ENCODE data around the gene SLCO3A1.

Gene SLCO3A1

GRCh38 chr15:91853511-91853947 is at the start of gene SLCO3A1:
TSS of gene SLCO3A1 (plus strand) at chr15:91853708.
- no peak for TF ChIP-seq CTCF (conservative IDR thresholded peaks at IDR 0.05; ENCODE audit: control insufficient read depth, insufficient read depth, low read depth, low read length)
- peak; percentile 30 for DNase-seq (ENCODE audit: low read depth)

GRCh38 chr15:91807122-91807521 is 46.4 kb upstream of the SLCO3A1 start:
- no peak for DNase-seq (ENCODE audit: low read depth)
- no peak for TF ChIP-seq CTCF (conservative IDR thresholded peaks at IDR 0.05; ENCODE audit: control insufficient read depth, insufficient read depth, low read depth, low read length)
- H3K4me3 ChIP-seq (ENCODE audit: control insufficient read depth, low read depth, low read length), result no peak overlapping the region

More at GRCh38 chr15:91853511-91853947, at the start of gene SLCO3A1:
- peak within 1 kb of the TSS; percentile 66 for H3K4me3 ChIP-seq (ENCODE audit: control insufficient read depth, low read depth, low read length)

GRCh38 chr15:91813924-91814323 is 39.6 kb upstream of the SLCO3A1 start:
- no peak for TF ChIP-seq CTCF (conservative IDR thresholded peaks at IDR 0.05; ENCODE audit: control insufficient read depth, insufficient read depth, low read depth, low read length)
- no peak for DNase-seq (ENCODE audit: low read depth)
- no peak overlapping the region for H3K4me3 ChIP-seq (ENCODE audit: control insufficient read depth, low read depth, low read length)

- H3K4me3 ChIP-seq (ENCODE audit: control insufficient read depth, low read depth, low read length), result no peak overlapping the region
- no peak for TF ChIP-seq CTCF (conservative IDR thresholded peaks at IDR 0.05; ENCODE audit: control insufficient read depth, insufficient read depth, low read depth, low read length)
- DNase-seq (ENCODE audit: low read depth), result no peak
These were observed 36.6 kb upstream of the SLCO3A1 start for GRCh38 chr15:91816942-91817341.

- DNase-seq (ENCODE audit: low read depth), result no peak
- no peak for TF ChIP-seq CTCF (conservative IDR thresholded peaks at IDR 0.05; ENCODE audit: control insufficient read depth, insufficient read depth, low read depth, low read length)
- H3K4me3 ChIP-seq (ENCODE audit: control insufficient read depth, low read depth, low read length), result no peak overlapping the region
These were observed 32.0 kb upstream of the SLCO3A1 start for GRCh38 chr15:91821458-91821857.

- peak; percentile 4 for DNase-seq (ENCODE audit: low read depth)
- TF ChIP-seq CTCF (conservative IDR thresholded peaks at IDR 0.05; ENCODE audit: control insufficient read depth, insufficient read depth, low read depth, low read length), result no peak
- H3K4me3 ChIP-seq (ENCODE audit: control insufficient read depth, low read depth, low read length), result no peak overlapping the region
These were observed 29.3 kb upstream of the SLCO3A1 start for GRCh38 chr15:91824256-91824655.

GRCh38 chr15:91826443-91826842 is 27.1 kb upstream of the SLCO3A1 start:
- DNase-seq (ENCODE audit: low read depth), result no peak
- no peak overlapping the region for H3K4me3 ChIP-seq (ENCODE audit: control insufficient read depth, low read depth, low read length)
- TF ChIP-seq CTCF (conservative IDR thresholded peaks at IDR 0.05; ENCODE audit: control insufficient read depth, insufficient read depth, low read depth, low read length), result no peak

All from fibroblast of mammary gland (primary cell).